Inflammatory macrophage treated with lipopolysaccharide for 4 hours (primary cell): ENCODE results near the gene INPP5F.

ENCODE experiments used
- DNase-seq: peaks from one replicate; pipeline ENCODE4 v3.0.0-alpha.2; 2020

INPP5F gene

DNA sequence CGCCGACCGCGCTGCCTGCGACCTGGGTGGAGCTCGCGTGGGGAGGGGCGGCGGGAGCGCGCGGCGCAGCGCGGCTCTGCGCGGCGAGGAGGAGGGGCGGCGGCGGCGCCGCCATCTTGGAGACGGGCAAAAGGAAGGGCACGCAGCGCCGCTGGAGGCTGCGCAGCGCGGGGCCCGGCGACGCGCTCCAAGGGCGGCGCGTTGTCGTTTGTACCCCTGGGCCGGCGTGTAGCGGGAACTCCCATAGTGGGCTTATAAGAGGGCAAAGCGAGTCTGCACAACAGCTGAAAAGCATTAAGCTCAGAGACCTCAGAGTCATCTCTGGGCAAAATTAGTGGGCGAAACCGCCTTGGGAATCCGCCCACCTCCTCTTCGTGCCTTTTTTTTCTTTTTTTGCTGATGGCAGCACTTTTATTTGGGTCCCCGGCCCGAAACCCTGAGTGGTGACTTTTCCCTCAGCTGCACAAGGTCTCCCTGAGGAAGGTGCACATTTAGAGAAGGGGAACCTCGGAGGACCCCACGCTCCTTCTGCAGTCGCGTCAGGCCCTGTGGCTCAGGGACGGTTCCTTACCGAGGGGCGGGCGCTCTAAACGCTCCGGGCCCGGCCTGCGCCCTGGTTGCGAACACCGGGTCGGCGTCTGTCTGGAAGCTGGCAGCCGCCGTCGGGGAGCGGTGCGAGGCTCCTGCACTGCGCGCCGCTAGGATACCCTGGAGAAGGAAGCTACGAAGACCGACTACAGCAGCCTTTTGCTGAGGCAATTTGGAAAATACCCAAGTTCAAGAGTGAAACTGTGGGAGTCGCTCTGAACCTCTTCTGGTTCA is 147.2 kb downstream of the INPP5F start:
- DNase-seq = peak; percentile 90

- DNase-seq = no peak
Measured at GRCh38 chr10:119878524-119878923, 152.7 kb downstream of the INPP5F start.
